Measurements from ENCODE around the gene SCFD2. TPM values are rescaled to one million over a fixed set of nuclear protein-coding genes. Genes with fewer than 3 reads are reported as not detected.

Gene SCFD2
- polyA plus RNA-seq, 1 donor: 8.2 TPM

- H3K27me3 ChIP-seq (ENCODE audit: control insufficient read depth, insufficient read depth, low read length): no peaks in the 10 kb centered on the region
- H3K9me3 ChIP-seq (ENCODE audit: control insufficient read depth, low read depth, low read length): no peaks in the 10 kb centered on the region
- WGBS (ENCODE audit: insufficient coverage, low lambda C conversion rate): no CpG with 5 or more reads among the region's 1 CpG
- no peak for DNase-seq
- H3K27ac ChIP-seq (ENCODE audit: low read length): no peak overlapping the region
- H3K36me3 ChIP-seq (ENCODE audit: control insufficient read depth, insufficient read depth, low read length): no peaks in the 10 kb centered on the region
- no peaks in the 10 kb centered on the region for H3K4me1 ChIP-seq (ENCODE audit: control insufficient read depth, insufficient read depth, low read length)
- no peak overlapping the region for H3K4me3 ChIP-seq (ENCODE audit: low read length)
Measured at GRCh38 chr4:53088152-53088551, 277.7 kb downstream of the SCFD2 start.

- DNase-seq: no peak
- Histone ChIP-seq H3K36me3 (ENCODE audit: control insufficient read depth, insufficient read depth, low read length) (no peaks in the 10 kb centered on the region), H3K9me3 (ENCODE audit: control insufficient read depth, low read depth, low read length) (no peaks in the 10 kb centered on the region), H3K4me1 (ENCODE audit: control insufficient read depth, insufficient read depth, low read length) (no peaks in the 10 kb centered on the region), H3K27ac (ENCODE audit: low read length) (no peak overlapping the region), H3K27me3 (ENCODE audit: control insufficient read depth, insufficient read depth, low read length) (no peaks in the 10 kb centered on the region), H3K4me3 (ENCODE audit: low read length) (no peak overlapping the region)
- 90% methylated on average over 1 of the region's 8 CpGs for WGBS (ENCODE audit: insufficient coverage, low lambda C conversion rate)
Measured at GRCh38 chr4:53076374-53076958, 289.4 kb downstream of the SCFD2 start.

GRCh38 chr4:53075162-53075785 is 290.6 kb downstream of the SCFD2 start:
- DNase-seq: no peak
- no peaks in the 10 kb centered on the region for H3K36me3 ChIP-seq (ENCODE audit: control insufficient read depth, insufficient read depth, low read length)
- H3K9me3 ChIP-seq (ENCODE audit: control insufficient read depth, low read depth, low read length): no peaks in the 10 kb centered on the region
- no peaks in the 10 kb centered on the region for H3K4me1 ChIP-seq (ENCODE audit: control insufficient read depth, insufficient read depth, low read length)
- no peaks in the 10 kb centered on the region for H3K27me3 ChIP-seq (ENCODE audit: control insufficient read depth, insufficient read depth, low read length)
- H3K4me3 ChIP-seq (ENCODE audit: low read length): no peak overlapping the region
- H3K27ac ChIP-seq (ENCODE audit: low read length): no peak overlapping the region
- no CpG with 5 or more reads among the region's 1 CpG for WGBS (ENCODE audit: insufficient coverage, low lambda C conversion rate)

GRCh38 chr4:53068755-53069330 is 297.0 kb downstream of the SCFD2 start:
- Histone ChIP-seq H3K36me3 (ENCODE audit: control insufficient read depth, insufficient read depth, low read length) (no peaks in the 10 kb centered on the region), H3K27ac (ENCODE audit: low read length) (no peak overlapping the region), H3K9me3 (ENCODE audit: control insufficient read depth, low read depth, low read length) (peaks cover 2% of the 10 kb centered on the region), H3K4me1 (ENCODE audit: control insufficient read depth, insufficient read depth, low read length) (no peaks in the 10 kb centered on the region), H3K4me3 (ENCODE audit: low read length) (no peak overlapping the region), H3K27me3 (ENCODE audit: control insufficient read depth, insufficient read depth, low read length) (no peaks in the 10 kb centered on the region)
- WGBS (ENCODE audit: insufficient coverage, low lambda C conversion rate): 80% methylated on average over 1 of the region's 3 CpGs
- DNase-seq: no peak

- no peak overlapping the region for H3K27ac ChIP-seq (ENCODE audit: low read length)
- no peak for DNase-seq
- H3K27me3 ChIP-seq (ENCODE audit: control insufficient read depth, insufficient read depth, low read length): no peaks in the 10 kb centered on the region
- H3K4me1 ChIP-seq (ENCODE audit: control insufficient read depth, insufficient read depth, low read length): no peaks in the 10 kb centered on the region
- no peaks in the 10 kb centered on the region for H3K36me3 ChIP-seq (ENCODE audit: control insufficient read depth, insufficient read depth, low read length)
- WGBS (ENCODE audit: insufficient coverage, low lambda C conversion rate): no CpG with 5 or more reads among the region's 2 CpGs
- no peak overlapping the region for H3K4me3 ChIP-seq (ENCODE audit: low read length)
- peaks cover 2% of the 10 kb centered on the region for H3K9me3 ChIP-seq (ENCODE audit: control insufficient read depth, low read depth, low read length)
Measured at GRCh38 chr4:53067125-53067802, 298.6 kb downstream of the SCFD2 start.

GRCh38 chr4:53066155-53066554 is 299.7 kb downstream of the SCFD2 start:
- peaks cover 2% of the 10 kb centered on the region for H3K9me3 ChIP-seq (ENCODE audit: control insufficient read depth, low read depth, low read length)
- peak in 1 of 2 donors; percentile 37 for DNase-seq
- no peak overlapping the region for H3K27ac ChIP-seq (ENCODE audit: low read length)
- no peaks in the 10 kb centered on the region for H3K36me3 ChIP-seq (ENCODE audit: control insufficient read depth, insufficient read depth, low read length)
- no peak overlapping the region for H3K4me3 ChIP-seq (ENCODE audit: low read length)
- WGBS (ENCODE audit: insufficient coverage, low lambda C conversion rate): 83% methylated on average over 1 of the region's 1 CpG
- H3K4me1 ChIP-seq (ENCODE audit: control insufficient read depth, insufficient read depth, low read length): no peaks in the 10 kb centered on the region
- H3K27me3 ChIP-seq (ENCODE audit: control insufficient read depth, insufficient read depth, low read length): no peaks in the 10 kb centered on the region

GRCh38 chr4:53064609-53065008 is 301.3 kb downstream of the SCFD2 start:
- H3K27ac ChIP-seq (ENCODE audit: low read length): no peak overlapping the region
- 0% methylated on average over 1 of the region's 1 CpG for WGBS (ENCODE audit: insufficient coverage, low lambda C conversion rate)

GRCh38 chr4:53061091-53061850 is 304.6 kb downstream of the SCFD2 start:
- no peaks in the 10 kb centered on the region for H3K27me3 ChIP-seq (ENCODE audit: control insufficient read depth, insufficient read depth, low read length)
- WGBS (ENCODE audit: insufficient coverage, low lambda C conversion rate): no CpG with 5 or more reads among the region's 8 CpGs
- DNase-seq: no peak

More at GRCh38 chr4:53064609-53065008, 301.3 kb downstream of the SCFD2 start:
- no peak overlapping the region for H3K4me3 ChIP-seq (ENCODE audit: low read length)
- no peaks in the 10 kb centered on the region for H3K27me3 ChIP-seq (ENCODE audit: control insufficient read depth, insufficient read depth, low read length)
- H3K9me3 ChIP-seq (ENCODE audit: control insufficient read depth, low read depth, low read length): peaks cover 2% of the 10 kb centered on the region
- DNase-seq: no peak
- H3K36me3 ChIP-seq (ENCODE audit: control insufficient read depth, insufficient read depth, low read length): no peaks in the 10 kb centered on the region
- H3K4me1 ChIP-seq (ENCODE audit: control insufficient read depth, insufficient read depth, low read length): no peaks in the 10 kb centered on the region

GRCh38 chr4:53060278-53060677 is 305.6 kb downstream of the SCFD2 start:
- no peaks in the 10 kb centered on the region for H3K27me3 ChIP-seq (ENCODE audit: control insufficient read depth, insufficient read depth, low read length)
- no peak overlapping the region for H3K27ac ChIP-seq (ENCODE audit: low read length)
- DNase-seq: no peak
- no peaks in the 10 kb centered on the region for H3K9me3 ChIP-seq (ENCODE audit: control insufficient read depth, low read depth, low read length)
- H3K4me3 ChIP-seq (ENCODE audit: low read length): no peak overlapping the region
- H3K4me1 ChIP-seq (ENCODE audit: control insufficient read depth, insufficient read depth, low read length): no peaks in the 10 kb centered on the region
- no CpG with 5 or more reads among the region's 3 CpGs for WGBS (ENCODE audit: insufficient coverage, low lambda C conversion rate)
- no peaks in the 10 kb centered on the region for H3K36me3 ChIP-seq (ENCODE audit: control insufficient read depth, insufficient read depth, low read length)

More at GRCh38 chr4:53061091-53061850, 304.6 kb downstream of the SCFD2 start:
- no peak overlapping the region for H3K4me3 ChIP-seq (ENCODE audit: low read length)
- no peaks in the 10 kb centered on the region for H3K9me3 ChIP-seq (ENCODE audit: control insufficient read depth, low read depth, low read length)
- no peak overlapping the region for H3K27ac ChIP-seq (ENCODE audit: low read length)
- no peaks in the 10 kb centered on the region for H3K4me1 ChIP-seq (ENCODE audit: control insufficient read depth, insufficient read depth, low read length)
- no peaks in the 10 kb centered on the region for H3K36me3 ChIP-seq (ENCODE audit: control insufficient read depth, insufficient read depth, low read length)

GRCh38 chr4:53059871-53060270 is 306.0 kb downstream of the SCFD2 start:
- no peaks in the 10 kb centered on the region for H3K9me3 ChIP-seq (ENCODE audit: control insufficient read depth, low read depth, low read length)
- no CpG with 5 or more reads among the region's 1 CpG for WGBS (ENCODE audit: insufficient coverage, low lambda C conversion rate)
- no peaks in the 10 kb centered on the region for H3K36me3 ChIP-seq (ENCODE audit: control insufficient read depth, insufficient read depth, low read length)
- no peak for DNase-seq
- H3K4me3 ChIP-seq (ENCODE audit: low read length): no peak overlapping the region
- no peaks in the 10 kb centered on the region for H3K4me1 ChIP-seq (ENCODE audit: control insufficient read depth, insufficient read depth, low read length)
- H3K27ac ChIP-seq (ENCODE audit: low read length): no peak overlapping the region
- H3K27me3 ChIP-seq (ENCODE audit: control insufficient read depth, insufficient read depth, low read length): no peaks in the 10 kb centered on the region
